HepG2 (cell line): ENCODE data around the gene SPRTN. TPM values are rescaled to one million over a fixed set of nuclear protein-coding genes. Genes with fewer than 3 reads are reported as not detected.

Experiments
- ATRX ChIP-seq: sonication (generic); formaldehyde crosslinking; IDR thresholded peaks from 2 replicates; pipeline ENCODE4 v1.4.0; 2020; ENCODE audit warnings: missing genetic modification reagents, borderline replicate concordance
- DZIP1 ChIP-seq: sonication (generic); formaldehyde crosslinking; IDR thresholded peaks from 2 replicates; pipeline ENCODE4 v1.5.0; 2020; ENCODE audit warnings: mild to moderate bottlenecking, missing genetic modification reagents
- ELF1 ChIP-seq: sonication (generic); formaldehyde crosslinking; IDR thresholded peaks from 2 replicates; pipeline ENCODE4 v1.4.0; 2020; ENCODE audit warnings: missing genetic modification reagents
- GFI1 ChIP-seq: sonication (generic); formaldehyde crosslinking; IDR thresholded peaks from 2 replicates; pipeline ENCODE4 v1.5.0; 2020; ENCODE audit warnings: missing genetic modification reagents, mild to moderate bottlenecking, borderline replicate concordance
- HIC2 ChIP-seq: sonication (generic); formaldehyde crosslinking; IDR thresholded peaks from 2 replicates; pipeline ENCODE4 v1.9.0; 2022; ENCODE audit warnings: low read depth, missing genetic modification reagents
- HOXA9 ChIP-seq: sonication (generic); formaldehyde crosslinking; IDR thresholded peaks from 2 replicates; pipeline ENCODE4 v1.8.1; 2022; ENCODE audit warnings: missing genetic modification reagents, mild to moderate bottlenecking, moderate library complexity, borderline replicate concordance
- KDM5A ChIP-seq: fragments of 200-600 bp; sonication (generic); IDR thresholded peaks from 2 replicates; pipeline ENCODE4 v1.7.0; 2018; ENCODE audit warnings: antibody characterized with exemption, mild to moderate bottlenecking, low read length, borderline replicate concordance
- KDM5B ChIP-seq: sonication (generic); formaldehyde crosslinking; IDR thresholded peaks from 2 replicates; pipeline ENCODE4 v1.4.0; 2020; ENCODE audit warnings: missing genetic modification reagents, mild to moderate bottlenecking, borderline replicate concordance
- MAX ChIP-seq: IDR thresholded peaks from 2 replicates; pipeline ENCODE4 v1.6.1; 2012; ENCODE audit warnings: inconsistent platforms
- MEIS1 ChIP-seq: sonication (generic); formaldehyde crosslinking; IDR thresholded peaks from 2 replicates; pipeline ENCODE4 v1.9.0; 2021; ENCODE audit warnings: mild to moderate bottlenecking, missing genetic modification reagents, moderate library complexity, borderline replicate concordance
- NFRKB ChIP-seq: fragments of 450-650 bp; IDR thresholded peaks from 2 replicates; pipeline ENCODE4 v1.6.1; 2017
- PRPF4 ChIP-seq: fragments of 200-400 bp; formaldehyde crosslinking; IDR thresholded peaks from 2 replicates; pipeline ENCODE4 v1.6.1; 2016; ENCODE audit warnings: low read length, low read depth; ENCODE audit not compliant: poor library complexity, severe bottlenecking
- RFXAP ChIP-seq: sonication (generic); formaldehyde crosslinking; IDR thresholded peaks from 2 replicates; pipeline ENCODE4 v1.4.0; 2020; ENCODE audit warnings: missing genetic modification reagents, borderline replicate concordance
- SAP130 ChIP-seq: IDR thresholded peaks from 2 replicates; pipeline ENCODE4 v1.6.1; 2016; ENCODE audit warnings: low read depth
- SRSF9 ChIP-seq: fragments of 200-400 bp; formaldehyde crosslinking; IDR thresholded peaks from 2 replicates; pipeline ENCODE4 v1.6.1; 2018; ENCODE audit warnings: borderline replicate concordance, mild to moderate bottlenecking, low read depth, low read length; ENCODE audit not compliant: insufficient read depth, poor library complexity, severe bottlenecking
- TOE1 ChIP-seq: sonication (generic); formaldehyde crosslinking; IDR thresholded peaks from 2 replicates; pipeline ENCODE4 v1.4.0; 2020; ENCODE audit warnings: mild to moderate bottlenecking, missing genetic modification reagents
- ZBTB7A ChIP-seq: sonication (generic); formaldehyde crosslinking; IDR thresholded peaks from 2 replicates; pipeline ENCODE4 v1.8.0; 2022; ENCODE audit warnings: mild to moderate bottlenecking, missing genetic modification reagents
- ZFP82 ChIP-seq: sonication (generic); formaldehyde crosslinking; IDR thresholded peaks from 2 replicates; pipeline ENCODE4 v1.5.1; 2020; ENCODE audit warnings: mild to moderate bottlenecking, missing genetic modification reagents, borderline replicate concordance
- ZNF317 ChIP-seq: sonication (generic); formaldehyde crosslinking; IDR thresholded peaks from 2 replicates; pipeline ENCODE4 v1.5.0; 2020; ENCODE audit warnings: mild to moderate bottlenecking, missing genetic modification reagents
- ZNF576 ChIP-seq: sonication (generic); formaldehyde crosslinking; IDR thresholded peaks from 2 replicates; pipeline ENCODE4 v1.4.0; 2020; ENCODE audit warnings: mild to moderate bottlenecking, missing genetic modification reagents
- ZNF672 ChIP-seq: sonication (generic); formaldehyde crosslinking; IDR thresholded peaks from 2 replicates; pipeline ENCODE4 v1.8.1; 2022; ENCODE audit warnings: missing genetic modification reagents
- ZNF761 ChIP-seq: sonication (generic); formaldehyde crosslinking; conservative IDR thresholded peaks from 2 replicates; pipeline ENCODE4 v1.4.0; 2020; ENCODE audit warnings: mild to moderate bottlenecking, missing genetic modification reagents
- polyA plus RNA-seq, 8 experiments: library from polyadenylated mRNA; depleted of rRNA in 3 of 8; stranded (reverse) in 7 of 8; unstranded in 1 of 8; fragments of >200 nt; fragmentation: Illumina TruSeq in 4 of 8; extraction: Trizol in 4 of 8; gene quantifications; 2 replicates each; pipeline versions ENCODE4 v1.2.1 to v1.2.3, GENCODE V29; 2011 to 2016; ENCODE audit warnings: low read depth in 4 of 8, missing spikeins in 1 of 8, mixed read lengths in 1 of 8; ENCODE audit not compliant: insufficient read depth in 1 of 8
- total RNA-seq, 5 experiments: library from RNA; depleted of rRNA; stranded (reverse); fragments of >200 nt; fragmentation: Illumina TruSeq; extraction: Trizol; gene quantifications; 2 replicates each; pipeline ENCODE4 v1.2.3, GENCODE V29; 2016; ENCODE audit warnings: low read depth in 1 of 5
- TF ChIP-seq, protein P1 (sequence below): sonication (generic); formaldehyde crosslinking; IDR thresholded peaks from 2 replicates; pipeline ENCODE4 v1.4.0; 2020; ENCODE audit warnings: mild to moderate bottlenecking, low read depth, missing genetic modification reagents

The SPRTN gene
- total and polyA plus RNA-seq, 2 of the 13 experiments (the other 11 are each of a cell fraction or from before 2014, with no cell fraction given): 4.2 to 15.2 TPM

GRCh38 chr1:231335663-231336602, 2.2 kb upstream of the SPRTN start (continued):
- TF ChIP-seq SAP130 (CRISPR knock-in tag) (peak; percentile 8; the same call in 1 of the 2 replicates), ATRX (CRISPR knock-in tag) (no peak), ELF1 (CRISPR knock-in tag) (no peak), ZNF576 (no peak), KDM5B (CRISPR knock-in tag) (0 out of 2 replicates have a peak, but pooled peaks have one; percentile 21), ZFP82 (CRISPR knock-in tag) (no peak), RFXAP (CRISPR knock-in tag) (no peak), ZNF317 (CRISPR knock-in tag) (no peak), TOE1 (CRISPR knock-in tag) (no peak), MAX (no peak), MEIS1 (no peak), ZNF761 (CRISPR knock-in tag) (no peak), PRPF4 (no peak), DZIP1 (no peak), HOXA9 (CRISPR knock-in tag) (no peak), GFI1 (peak; percentile 25; the same call in 1 of the 2 replicates), ZNF672 (no peak), KDM5A (no peak), ZBTB7A (no peak), HIC2 (CRISPR knock-in tag) (no peak), NFRKB (no peak), SRSF9 (no peak)
- TF ChIP-seq, protein P1, sequence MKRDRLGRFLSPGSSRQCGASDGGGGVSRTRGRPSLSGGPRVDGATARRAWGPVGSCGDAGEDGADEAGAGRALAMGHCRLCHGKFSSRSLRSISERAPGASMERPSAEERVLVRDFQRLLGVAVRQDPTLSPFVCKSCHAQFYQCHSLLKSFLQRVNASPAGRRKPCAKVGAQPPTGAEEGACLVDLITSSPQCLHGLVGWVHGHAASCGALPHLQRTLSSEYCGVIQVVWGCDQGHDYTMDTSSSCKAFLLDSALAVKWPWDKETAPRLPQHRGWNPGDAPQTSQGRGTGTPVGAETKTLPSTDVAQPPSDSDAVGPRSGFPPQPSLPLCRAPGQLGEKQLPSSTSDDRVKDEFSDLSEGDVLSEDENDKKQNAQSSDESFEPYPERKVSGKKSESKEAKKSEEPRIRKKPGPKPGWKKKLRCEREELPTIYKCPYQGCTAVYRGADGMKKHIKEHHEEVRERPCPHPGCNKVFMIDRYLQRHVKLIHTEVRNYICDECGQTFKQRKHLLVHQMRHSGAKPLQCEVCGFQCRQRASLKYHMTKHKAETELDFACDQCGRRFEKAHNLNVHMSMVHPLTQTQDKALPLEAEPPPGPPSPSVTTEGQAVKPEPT (CRISPR knock-in tag): no peak
